Endothelial cell (in vitro differentiated cells): ENCODE results near the gene OR52B6. TPM values are rescaled to one million over a fixed set of nuclear protein-coding genes. Genes with fewer than 3 reads are reported as not detected.

ENCODE experiments used
- DNase-seq: peaks from one replicate; pipeline ENCODE4 v3.0.0; 2021; ENCODE audit warnings: low spot score
- H3K27ac Mint-ChIP-seq: one replicate; pipeline ENCODE4 v1.8.0; 2021; ENCODE audit warnings: mixed read lengths, inconsistent platforms; ENCODE audit not compliant: unreplicated experiment
- H3K27me3 Mint-ChIP-seq: one replicate; pipeline ENCODE4 v1.8.0; 2021; ENCODE audit warnings: mild to moderate bottlenecking, moderate library complexity, mixed read lengths, inconsistent platforms; ENCODE audit not compliant: unreplicated experiment
- H3K36me3 Mint-ChIP-seq: one replicate; pipeline ENCODE4 v1.8.0; 2021; ENCODE audit warnings: mild to moderate bottlenecking, low read depth, mixed read lengths, inconsistent platforms; ENCODE audit not compliant: unreplicated experiment
- H3K4me1 Mint-ChIP-seq: one replicate; pipeline ENCODE4 v1.8.0; 2021; ENCODE audit warnings: mild to moderate bottlenecking, mixed read lengths, inconsistent platforms; ENCODE audit not compliant: unreplicated experiment
- H3K4me3 Mint-ChIP-seq: one replicate; pipeline ENCODE4 v1.8.0; 2021; ENCODE audit warnings: mild to moderate bottlenecking, mixed read lengths, inconsistent platforms; ENCODE audit not compliant: unreplicated experiment
- H3K9me3 Mint-ChIP-seq: one replicate; pipeline ENCODE4 v1.8.0; 2021; ENCODE audit warnings: mixed read lengths, inconsistent platforms; ENCODE audit not compliant: unreplicated experiment
- CTCF ChIP-seq: fragments of 200-600 bp; sonication (generic); IDR thresholded peaks from one replicate; pipeline ENCODE4 v1.5.0; 2021; ENCODE audit warnings: antibody characterized with exemption; ENCODE audit not compliant: unreplicated experiment
- long read RNA-seq: library from polyadenylated mRNA; unstranded; transcript quantifications from one replicate; pipeline ENCODE4 v2.0.0, GENCODE V29; 2020; ENCODE audit not compliant: unreplicated experiment
- total RNA-seq: library from RNA; stranded (reverse); fragmentation: NEBNext Ultra II Directional; extraction: Animal tissue kit (Norgen Biotek cat#: 25700); gene quantifications from one replicate; pipeline ENCODE4 v1.2.1, GENCODE V29; 2021; ENCODE audit not compliant: unreplicated experiment

OR52B6 gene
- not detected for total RNA-seq
- long read RNA-seq: 0 reads

- Mint-ChIP-seq H3K27ac (no peak within 1 kb of the TSS), H3K4me1 (peaks cover 4% of the 10 kb centered on the region), H3K9me3 (no peaks in the 10 kb centered on the region), H3K27me3 (no peaks in the 10 kb centered on the region), H3K36me3 (peaks cover 12% of the 10 kb centered on the region), H3K4me3 (peak within 1 kb of the TSS; percentile 8)
- no peak for DNase-seq
- TF ChIP-seq CTCF: no peak
Observed at GRCh38 chr11:5580577-5580976, at the start of gene OR52B6. Gene OR52B6 (plus strand): TSS chr11:5580877. CDS start chr11:5580877, 0 bp downstream.

GRCh38 chr11:5531053-5531831 lies 49.4 kb upstream of the OR52B6 start:
- Mint-ChIP-seq H3K9me3 (no peaks in the 10 kb centered on the region), H3K36me3 (no peaks in the 10 kb centered on the region), H3K4me1 (peaks cover 9% of the 10 kb centered on the region), H3K4me3 (no peak overlapping the region), H3K27me3 (peaks cover 1% of the 10 kb centered on the region), H3K27ac (no peak overlapping the region)
- no peak for TF ChIP-seq CTCF
- DNase-seq: no peak

GRCh38 chr11:5534046-5534445 lies 46.6 kb upstream of the OR52B6 start:
- no peaks in the 10 kb centered on the region for H3K9me3 Mint-ChIP-seq
- H3K4me3 Mint-ChIP-seq: no peak overlapping the region
- no peaks in the 10 kb centered on the region for H3K36me3 Mint-ChIP-seq
- DNase-seq: no peak
- peaks cover 11% of the 10 kb centered on the region for H3K4me1 Mint-ChIP-seq
- TF ChIP-seq CTCF: no peak
- no peak overlapping the region for H3K27ac Mint-ChIP-seq
- H3K27me3 Mint-ChIP-seq: peaks cover 1% of the 10 kb centered on the region

GRCh38 chr11:5536482-5536881 lies 44.2 kb upstream of the OR52B6 start:
- no peak for DNase-seq
- Mint-ChIP-seq H3K27me3 (no peaks in the 10 kb centered on the region), H3K9me3 (no peaks in the 10 kb centered on the region), H3K27ac (no peak overlapping the region), H3K4me3 (no peak overlapping the region), H3K4me1 (peaks cover 2% of the 10 kb centered on the region), H3K36me3 (no peaks in the 10 kb centered on the region)
- TF ChIP-seq CTCF: no peak

GRCh38 chr11:5541427-5541826 lies 39.2 kb upstream of the OR52B6 start:
- no peak overlapping the region for H3K27ac Mint-ChIP-seq
- H3K36me3 Mint-ChIP-seq: no peaks in the 10 kb centered on the region
- DNase-seq: no peak
- H3K4me3 Mint-ChIP-seq: no peak overlapping the region
- no peaks in the 10 kb centered on the region for H3K27me3 Mint-ChIP-seq
- H3K9me3 Mint-ChIP-seq: no peaks in the 10 kb centered on the region
- TF ChIP-seq CTCF: no peak
- peaks cover 2% of the 10 kb centered on the region for H3K4me1 Mint-ChIP-seq
